Measurements from ENCODE around the gene PASK.

PASK gene

DNA sequence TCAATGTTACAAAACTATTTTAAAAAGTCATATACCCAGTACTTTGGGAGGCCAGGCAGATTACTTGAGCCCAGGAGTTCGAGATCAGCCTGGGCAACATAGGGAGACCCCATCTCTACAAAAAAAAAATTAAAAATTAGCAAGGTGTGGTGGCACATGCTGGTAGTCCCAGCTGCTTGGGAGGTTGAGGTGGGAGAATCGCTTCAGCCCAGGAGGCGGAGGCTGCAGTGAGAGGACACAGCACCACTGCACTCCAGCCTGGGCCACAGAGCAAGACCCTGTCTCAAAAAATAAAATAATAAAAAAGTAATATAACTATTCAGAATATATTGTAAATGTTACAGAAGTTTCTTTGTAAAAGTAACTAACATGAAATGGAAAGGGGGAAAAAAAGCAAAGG, 1.9 kb downstream of the PASK start:
- DNase-seq (ENCODE audit: low spot score) = no peak

DNA sequence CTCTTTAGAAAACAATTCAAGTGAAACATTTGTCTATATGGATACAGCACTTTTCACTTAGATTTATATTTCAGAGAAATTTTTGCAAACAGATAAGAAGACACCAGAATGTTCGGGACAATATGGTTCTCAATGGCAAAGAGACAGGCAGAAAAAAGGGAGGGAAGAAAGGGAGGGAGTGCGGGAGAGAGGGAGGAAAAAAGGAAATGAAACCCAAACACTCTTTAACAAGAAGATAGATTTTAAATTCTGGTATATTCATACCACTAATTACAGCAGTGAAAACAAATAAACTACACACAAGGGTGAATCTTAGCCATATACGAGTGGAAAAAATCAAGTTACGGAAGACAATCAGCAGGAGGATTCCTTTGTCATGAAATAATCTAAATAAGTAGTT, 3.0 kb downstream of the PASK start:
- no peak for DNase-seq (ENCODE audit: low spot score)

- DNase-seq (ENCODE audit: low spot score) = no peak
These were observed 6.7 kb downstream of the PASK start for GRCh38 chr2:241142593-241142992.

GRCh38 chr2:241142063-241142462, 7.2 kb downstream of the PASK start:
- DNase-seq (ENCODE audit: low spot score) = no peak

DNA sequence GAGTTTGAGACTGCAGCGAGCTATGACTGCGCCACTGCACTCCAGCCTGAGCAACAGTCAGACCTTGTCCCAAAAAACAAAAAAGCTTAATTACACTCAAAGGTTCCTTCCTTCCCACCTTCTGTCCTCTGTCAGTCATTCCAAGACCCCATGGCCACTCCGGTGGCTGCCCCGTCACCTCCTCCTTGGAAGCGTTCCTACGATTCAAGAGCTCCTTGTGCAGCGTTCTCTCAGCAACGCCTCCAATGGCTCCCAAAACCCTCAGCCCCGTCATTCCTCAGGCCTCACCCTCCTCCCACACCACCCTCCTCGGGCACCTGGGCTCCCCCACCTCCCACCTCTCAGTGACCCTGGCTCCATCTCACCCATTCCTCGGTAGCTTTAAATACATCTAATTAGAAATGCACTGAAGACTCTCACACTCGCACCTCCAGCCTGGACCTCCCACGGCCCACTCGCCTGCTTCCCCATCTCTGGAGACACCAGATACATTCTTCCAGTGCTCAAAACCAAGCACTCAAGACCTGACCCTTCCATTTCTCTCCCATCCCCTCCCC, 8.0 kb downstream of the PASK start:
- no peak for DNase-seq (ENCODE audit: low spot score)

GRCh38 chr2:241140445-241140840, 8.8 kb downstream of the PASK start:
- no peak for DNase-seq (ENCODE audit: low spot score)

GRCh38 chr2:241139531-241140444, 9.5 kb downstream of the PASK start:
- no peak for DNase-seq (ENCODE audit: low spot score)

DNA sequence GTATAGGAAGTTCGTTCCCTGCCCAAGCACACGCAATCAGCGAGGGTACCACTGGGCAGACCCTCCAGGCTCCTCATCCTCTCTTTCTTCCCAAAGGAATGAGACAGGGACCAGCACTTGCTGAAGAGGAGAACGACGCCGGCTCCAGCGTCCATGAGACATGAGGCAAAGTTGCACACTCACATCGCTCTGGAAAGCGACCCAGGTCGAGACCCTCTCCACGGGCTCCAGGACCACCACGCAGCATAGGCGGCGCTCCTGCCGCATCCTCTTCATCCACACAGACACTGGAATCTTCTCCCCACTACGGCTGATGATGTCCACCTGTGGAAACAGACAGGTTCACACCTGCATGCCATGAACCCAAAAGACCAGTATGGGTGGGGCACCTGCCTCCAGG, 10.8 kb downstream of the PASK start:
- DNase-seq (ENCODE audit: low spot score) = no peak

GRCh38 chr2:241137276-241138190, 11.7 kb downstream of the PASK start:
- no peak for DNase-seq (ENCODE audit: low spot score)

GRCh38 chr2:241136661-241137260, 12.5 kb downstream of the PASK start:
- DNase-seq (ENCODE audit: low spot score) = no peak

DNA sequence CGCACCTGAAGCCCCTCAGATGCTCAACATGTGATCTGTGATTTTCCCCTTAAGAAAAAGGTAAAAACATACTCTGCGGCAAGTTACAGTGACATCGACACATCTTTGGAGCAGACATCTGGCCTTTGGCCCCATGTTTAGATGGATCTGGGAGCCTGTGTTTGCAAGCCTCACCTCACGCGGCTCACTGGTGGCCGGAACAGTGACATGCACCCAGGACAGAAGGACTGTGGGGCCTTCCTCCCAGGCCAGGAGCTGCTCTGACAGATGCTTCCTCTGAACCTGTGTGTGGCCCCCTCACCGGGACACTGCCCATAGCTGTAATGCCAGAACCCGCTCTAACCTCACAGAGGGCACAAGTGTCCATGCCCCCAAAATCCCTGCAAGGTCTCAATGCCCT, 13.1 kb downstream of the PASK start:
- no peak for DNase-seq (ENCODE audit: low spot score)

DNA sequence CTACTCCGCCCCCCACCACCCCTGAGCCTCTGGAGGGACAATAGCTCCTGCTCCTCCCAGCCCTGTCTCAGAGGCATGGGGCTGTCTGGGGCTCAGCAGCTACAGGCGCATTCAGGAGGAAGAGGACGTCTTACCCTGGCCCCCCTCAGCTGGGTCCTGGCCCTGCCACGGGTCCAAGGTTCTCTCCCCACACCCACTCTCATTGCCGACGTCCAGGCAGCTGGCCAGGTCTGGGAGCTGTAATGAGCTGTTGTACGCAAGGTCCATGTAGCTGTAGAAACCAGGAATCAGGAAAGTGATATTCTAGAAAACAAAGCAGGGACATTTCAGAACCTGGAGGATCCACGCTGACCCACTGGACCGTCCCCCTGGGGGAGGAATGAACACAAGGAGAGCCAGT, 13.5 kb downstream of the PASK start:
- DNase-seq (ENCODE audit: low spot score) = no peak

- DNase-seq (ENCODE audit: low spot score) = no peak
These were observed 14.6 kb downstream of the PASK start for GRCh38 chr2:241134711-241135110.

- DNase-seq (ENCODE audit: low spot score) = no peak
These were observed 15.8 kb downstream of the PASK start for GRCh38 chr2:241133436-241133820.

DNA sequence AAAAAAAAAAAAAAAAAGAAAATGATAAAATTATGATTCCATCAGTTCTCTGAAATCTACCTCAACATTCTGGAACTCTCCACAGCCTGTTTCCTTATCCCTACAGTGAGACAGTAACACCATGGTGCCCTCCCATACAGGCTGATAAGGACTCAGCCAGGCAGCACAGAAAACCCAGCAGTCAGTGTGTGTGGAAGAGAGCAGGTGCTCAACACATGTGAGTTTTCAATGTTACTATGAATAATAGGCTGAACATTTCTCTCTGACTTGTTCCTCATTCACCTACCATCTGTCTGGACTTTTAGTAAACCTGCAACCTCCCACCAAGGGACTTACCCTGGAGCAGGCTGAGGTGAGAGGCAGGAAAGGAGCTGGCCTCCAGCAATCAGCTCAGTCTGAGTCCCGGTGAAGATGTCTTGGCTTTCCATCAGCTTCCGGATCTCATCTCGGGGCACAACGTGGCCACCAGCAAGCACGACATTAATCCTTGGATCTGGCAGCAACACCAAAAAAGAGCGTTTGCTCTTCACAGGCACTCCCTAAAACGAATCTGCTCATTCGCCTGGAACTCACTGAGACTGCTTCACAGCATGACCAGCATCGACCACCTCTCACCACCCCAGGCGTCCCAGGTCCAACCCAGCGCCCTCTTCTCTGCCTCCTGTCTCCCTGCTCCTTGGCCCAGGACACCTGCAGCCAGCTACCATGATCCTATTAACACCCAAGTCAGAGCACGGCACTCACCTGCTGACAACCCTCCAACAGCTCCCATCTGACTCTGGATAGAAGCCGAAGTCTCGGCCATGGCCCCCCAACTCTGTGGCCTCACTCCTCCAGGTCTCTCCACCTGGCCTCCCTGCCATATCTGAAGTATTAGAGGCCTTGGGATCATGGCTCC, 16.5 kb downstream of the PASK start:
- DNase-seq (ENCODE audit: low spot score) = no peak

GRCh38 chr2:241131531-241131930, 17.7 kb downstream of the PASK start:
- DNase-seq (ENCODE audit: low spot score) = no peak

DNA sequence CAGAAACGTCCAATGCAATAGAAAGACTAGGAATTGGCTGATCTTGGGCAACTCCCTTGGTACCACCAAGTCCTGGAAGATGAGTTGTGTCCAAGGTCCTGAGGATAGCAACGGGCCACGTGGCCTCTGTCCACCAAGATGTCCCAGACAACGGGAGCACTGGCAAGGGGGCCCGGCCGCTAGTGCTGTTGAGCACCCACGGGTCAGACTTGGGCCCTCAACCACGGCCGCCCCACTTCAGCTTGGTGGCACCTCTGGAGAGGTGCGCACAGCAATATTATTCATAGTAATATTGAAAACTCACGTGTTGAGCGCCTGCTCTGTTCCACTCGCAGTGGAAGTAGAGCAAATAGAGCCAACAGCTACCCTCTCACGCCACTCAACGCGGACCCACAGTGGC, 19.0 kb downstream of the PASK start:
- DNase-seq (ENCODE audit: low spot score) = peak; percentile 31

GRCh38 chr2:241129086-241129871, 20.0 kb downstream of the PASK start:
- peak; percentile 18 for DNase-seq (ENCODE audit: low spot score)

DNA sequence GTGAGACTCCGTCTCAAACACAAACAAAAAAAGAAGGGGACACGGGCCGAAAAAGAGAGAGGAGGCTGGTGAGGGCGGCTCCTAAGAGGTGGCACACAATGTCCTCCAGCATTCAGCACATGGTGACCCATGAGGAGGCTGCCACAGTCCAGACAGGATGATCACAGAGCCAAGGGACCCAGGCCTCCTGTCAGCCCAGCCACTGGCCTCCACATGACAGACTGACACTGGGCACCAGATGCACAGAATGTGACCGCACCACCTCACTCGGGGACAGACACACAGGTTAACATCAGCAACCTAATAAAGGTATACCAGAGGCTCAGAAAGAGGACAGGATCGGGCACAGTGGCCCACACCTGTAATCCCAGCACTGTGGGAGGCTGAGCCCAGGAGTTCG, 21.0 kb downstream of the PASK start:
- peak; percentile 55 for DNase-seq (ENCODE audit: low spot score)

DNA sequence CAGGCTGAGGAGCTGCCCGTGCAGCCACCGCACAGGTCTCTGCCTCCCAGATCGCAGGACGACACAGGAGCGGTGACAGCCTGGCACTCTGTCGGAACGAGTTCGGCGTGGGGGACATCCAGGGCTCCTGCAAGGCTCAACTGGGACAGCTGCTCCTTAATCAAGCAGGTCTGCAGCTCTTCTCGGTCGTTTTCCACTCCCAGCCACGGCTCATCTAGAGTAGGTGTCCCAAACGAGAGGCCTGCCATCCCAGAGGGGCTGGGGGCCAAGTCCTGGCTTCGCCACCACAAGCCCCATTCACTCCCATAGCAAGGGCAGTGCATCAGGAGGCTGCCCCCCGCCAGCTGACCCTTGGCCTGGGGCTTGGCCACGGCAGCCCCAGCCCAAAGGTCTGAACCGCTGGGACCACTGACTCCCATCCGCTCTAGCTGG, 22.5 kb downstream of the PASK start:
- DNase-seq (ENCODE audit: low spot score) = peak; percentile 48

All from left forelimb (tissue), 1 donor.